Measurements from ENCODE around the gene CDH1.
"Not testable (repeated sequence)": the region's sequence is repeated elsewhere in the genome, so short reads cannot be mapped to it uniquely, and the experiment has no call there.

GRCh38 chr16:68787419-68787807 is 50.3 kb downstream of the CDH1 start:
- TF ChIP-seq, protein P1, sequence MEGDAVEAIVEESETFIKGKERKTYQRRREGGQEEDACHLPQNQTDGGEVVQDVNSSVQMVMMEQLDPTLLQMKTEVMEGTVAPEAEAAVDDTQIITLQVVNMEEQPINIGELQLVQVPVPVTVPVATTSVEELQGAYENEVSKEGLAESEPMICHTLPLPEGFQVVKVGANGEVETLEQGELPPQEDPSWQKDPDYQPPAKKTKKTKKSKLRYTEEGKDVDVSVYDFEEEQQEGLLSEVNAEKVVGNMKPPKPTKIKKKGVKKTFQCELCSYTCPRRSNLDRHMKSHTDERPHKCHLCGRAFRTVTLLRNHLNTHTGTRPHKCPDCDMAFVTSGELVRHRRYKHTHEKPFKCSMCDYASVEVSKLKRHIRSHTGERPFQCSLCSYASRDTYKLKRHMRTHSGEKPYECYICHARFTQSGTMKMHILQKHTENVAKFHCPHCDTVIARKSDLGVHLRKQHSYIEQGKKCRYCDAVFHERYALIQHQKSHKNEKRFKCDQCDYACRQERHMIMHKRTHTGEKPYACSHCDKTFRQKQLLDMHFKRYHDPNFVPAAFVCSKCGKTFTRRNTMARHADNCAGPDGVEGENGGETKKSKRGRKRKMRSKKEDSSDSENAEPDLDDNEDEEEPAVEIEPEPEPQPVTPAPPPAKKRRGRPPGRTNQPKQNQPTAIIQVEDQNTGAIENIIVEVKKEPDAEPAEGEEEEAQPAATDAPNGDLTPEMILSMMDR (IDR thresholded peaks at IDR 0.05), result not testable (repeated sequence)
- not testable (repeated sequence) for TF ChIP-seq POLR2A (IDR thresholded peaks at IDR 0.05)
